MM.1S (cell line): Measurements from ENCODE around the gene TOX3.

ENCODE experiments used
- CTCF ChIP-seq: fragments of 300-600 bp; sonication (generic); IDR thresholded peaks from 2 replicates; pipeline ENCODE4 v1.5.1; 2016; ENCODE audit warnings: antibody characterized with exemption, low read length, mixed read lengths
- EZH2 ChIP-seq: fragments of 300-600 bp; sonication (generic); optimal IDR thresholded peaks from 2 replicates; pipeline ENCODE3; 2017; ENCODE audit warnings: low read depth, mild to moderate bottlenecking, antibody characterized with exemption, low read length, mixed read lengths

DNA sequence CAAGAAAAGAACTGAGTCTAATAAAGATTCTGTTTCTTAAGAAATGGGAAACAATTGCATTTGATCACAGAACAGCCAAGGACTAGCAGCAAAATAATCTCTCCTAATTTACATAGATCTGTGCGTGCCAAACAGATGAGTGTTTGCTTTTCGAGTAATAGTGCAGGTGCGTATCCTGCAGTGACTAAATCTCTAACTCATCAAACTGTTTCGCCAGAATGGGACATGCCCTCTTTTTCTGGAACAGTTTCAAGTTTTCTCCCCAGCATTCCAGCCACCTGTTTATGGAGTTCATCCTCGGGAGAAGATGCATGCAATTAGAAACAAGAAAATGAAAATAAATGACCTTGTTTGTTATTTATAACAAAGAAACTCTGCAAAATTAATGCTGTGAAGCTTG, 5.7 kb upstream of the TOX3 start:
- TF ChIP-seq CTCF (no peak), EZH2 (no peak)
